Epithelial cell of esophagus (primary cell): ENCODE data around the gene ZNF766.

Experiments
- DNase-seq: peaks from one replicate; pipeline ENCODE4 v3.0.0; 2010; ENCODE audit warnings: low read depth
- H3K4me3 ChIP-seq: 2 replicates; pipeline ENCODE4 v1.5.1; 2011; ENCODE audit warnings: mild to moderate bottlenecking, low read length, control low read depth
- TF ChIP-seq, protein P1 (sequence below): IDR thresholded peaks from 2 replicates; pipeline ENCODE4 v1.5.1; 2011; ENCODE audit warnings: low read depth, mild to moderate bottlenecking, low read length, control low read depth, inconsistent platforms; ENCODE audit not compliant: insufficient read depth; ENCODE audit errors: missing control alignments

The ZNF766 gene

DNA sequence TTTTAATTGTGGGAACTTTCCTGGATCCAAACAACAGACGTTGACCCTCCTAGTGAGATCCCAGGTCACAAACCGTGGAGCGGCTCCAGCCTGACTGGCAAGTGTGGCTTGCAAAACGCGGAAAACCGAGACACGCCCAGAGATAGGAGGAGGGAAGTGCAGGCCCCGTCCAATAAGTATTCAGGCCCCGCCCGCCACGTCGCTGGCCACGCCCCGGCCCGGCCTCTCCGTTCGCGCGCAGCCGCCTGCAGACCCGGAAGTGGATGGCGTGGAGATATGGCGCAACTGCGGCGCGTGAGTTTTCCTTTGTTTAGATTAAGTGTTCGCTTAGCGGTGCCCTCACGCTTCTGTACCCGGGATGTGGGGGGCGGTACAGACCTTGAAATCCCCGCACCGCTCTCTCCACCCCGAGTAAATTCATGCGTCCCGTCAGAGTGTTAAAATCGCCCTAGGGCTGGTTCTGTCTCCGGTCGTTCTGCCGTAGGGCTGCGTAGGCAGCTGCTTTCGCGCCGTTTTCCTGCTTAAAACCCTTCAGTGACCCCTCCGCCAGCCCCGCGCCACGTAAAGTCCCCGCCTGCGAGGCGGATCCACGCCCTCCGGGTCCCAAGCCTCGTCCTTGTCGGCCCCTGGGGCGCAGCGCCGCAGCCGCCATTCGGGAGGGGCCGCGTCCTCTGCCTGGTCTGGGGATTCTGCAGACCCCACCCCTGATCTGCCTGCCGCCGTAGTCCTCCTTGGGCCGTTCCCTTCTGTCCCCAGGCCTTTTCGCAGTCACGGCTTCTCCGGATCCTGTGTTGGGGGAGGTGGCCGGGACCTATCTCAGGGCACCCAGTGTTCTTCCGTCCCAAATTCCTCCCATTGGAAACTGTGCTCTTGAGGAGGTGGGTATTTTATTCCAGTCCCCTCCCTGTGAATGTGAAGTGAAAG lies at the start of gene ZNF766:
Gene ZNF766, plus strand, starts transcription at position 250 of the 924 bp plus-strand sequence. Its CDS starts 27 bp downstream, at position 277.
- TF ChIP-seq, protein P1, sequence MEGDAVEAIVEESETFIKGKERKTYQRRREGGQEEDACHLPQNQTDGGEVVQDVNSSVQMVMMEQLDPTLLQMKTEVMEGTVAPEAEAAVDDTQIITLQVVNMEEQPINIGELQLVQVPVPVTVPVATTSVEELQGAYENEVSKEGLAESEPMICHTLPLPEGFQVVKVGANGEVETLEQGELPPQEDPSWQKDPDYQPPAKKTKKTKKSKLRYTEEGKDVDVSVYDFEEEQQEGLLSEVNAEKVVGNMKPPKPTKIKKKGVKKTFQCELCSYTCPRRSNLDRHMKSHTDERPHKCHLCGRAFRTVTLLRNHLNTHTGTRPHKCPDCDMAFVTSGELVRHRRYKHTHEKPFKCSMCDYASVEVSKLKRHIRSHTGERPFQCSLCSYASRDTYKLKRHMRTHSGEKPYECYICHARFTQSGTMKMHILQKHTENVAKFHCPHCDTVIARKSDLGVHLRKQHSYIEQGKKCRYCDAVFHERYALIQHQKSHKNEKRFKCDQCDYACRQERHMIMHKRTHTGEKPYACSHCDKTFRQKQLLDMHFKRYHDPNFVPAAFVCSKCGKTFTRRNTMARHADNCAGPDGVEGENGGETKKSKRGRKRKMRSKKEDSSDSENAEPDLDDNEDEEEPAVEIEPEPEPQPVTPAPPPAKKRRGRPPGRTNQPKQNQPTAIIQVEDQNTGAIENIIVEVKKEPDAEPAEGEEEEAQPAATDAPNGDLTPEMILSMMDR, result no peak
- H3K4me3 ChIP-seq, result peak within 1 kb of the TSS; percentile 99
- peak; percentile 97 for DNase-seq

GRCh38 chr19:52219611-52220010 lies 49.8 kb upstream of the ZNF766 start:
- DNase-seq, result no peak
- TF ChIP-seq, protein P1, result no peak
- no peak overlapping the region for H3K4me3 ChIP-seq

DNA sequence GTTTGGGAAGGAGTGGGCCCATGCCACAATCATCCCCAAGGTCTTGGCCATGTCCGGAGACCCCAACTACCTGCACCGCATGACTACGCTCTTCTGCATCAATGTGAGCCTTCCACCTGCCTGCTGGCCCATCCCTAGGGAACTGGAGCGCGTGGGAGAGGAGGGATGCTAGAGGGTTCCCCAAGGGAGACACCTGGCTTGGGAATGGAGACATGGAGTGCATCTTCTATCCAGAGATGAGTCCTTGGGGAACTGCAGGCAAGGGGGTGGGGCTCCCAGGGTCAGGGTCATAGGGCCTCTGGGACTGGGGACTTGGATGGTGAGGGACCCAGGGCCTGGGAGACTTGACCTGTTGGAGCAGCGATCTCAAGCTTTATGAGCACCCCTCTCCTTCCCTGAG lies 48.4 kb upstream of the ZNF766 start:
- no peak for DNase-seq
- TF ChIP-seq, protein P1, result no peak
- no peak overlapping the region for H3K4me3 ChIP-seq

DNA sequence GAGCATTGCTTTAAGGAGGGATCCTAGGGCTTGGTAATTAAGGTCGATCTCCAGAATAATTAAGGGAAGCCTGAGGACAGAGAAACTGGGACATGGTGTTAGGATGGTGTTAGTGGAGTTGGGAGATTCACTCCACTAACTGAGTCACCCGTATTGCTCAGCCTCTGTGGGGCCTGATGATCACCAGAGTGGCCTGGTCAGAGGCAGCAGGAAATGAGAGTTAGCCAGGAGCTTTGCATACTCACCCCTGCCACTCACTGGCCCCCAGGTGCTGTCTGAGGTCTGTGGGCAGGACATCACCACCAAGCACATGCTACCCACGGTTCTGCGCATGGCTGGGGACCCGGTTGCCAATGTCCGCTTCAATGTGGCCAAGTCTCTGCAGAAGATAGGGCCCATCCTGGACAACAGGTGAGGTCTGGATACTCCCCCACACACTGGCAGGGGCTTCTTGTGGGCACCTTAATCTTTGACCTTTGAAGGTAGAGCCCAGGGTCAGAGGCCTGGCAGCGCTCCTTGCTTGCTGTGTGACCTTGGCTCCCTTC lies 47.5 kb upstream of the ZNF766 start:
- DNase-seq, result peak; percentile 10
- no peak overlapping the region for H3K4me3 ChIP-seq
- TF ChIP-seq, protein P1, result no peak

GRCh38 chr19:52224211-52224610 lies 45.2 kb upstream of the ZNF766 start:
- TF ChIP-seq, protein P1, result no peak
- DNase-seq, result no peak
- H3K4me3 ChIP-seq, result no peak overlapping the region

- TF ChIP-seq, protein P1, result no peak
- no peak overlapping the region for H3K4me3 ChIP-seq
- DNase-seq, result no peak
Measured at GRCh38 chr19:52226652-52227051, 42.7 kb upstream of the ZNF766 start.
